Skin epidermis (tissue), 12 donors: ENCODE data around the gene PDGFRB.

Experiments
- H3K27ac ChIP-seq, 21 experiments: fragments of 200-600 bp; sonication (generic) in 11 of 21; one replicate each; pipeline ENCODE4 v1.5.0; 2020; ENCODE audit warnings: mild to moderate bottlenecking in 3 of 21, inconsistent platforms in 2 of 21, moderate library complexity in 2 of 21
- H3K4me3 ChIP-seq, 7 experiments: fragments of 200-600 bp; sonication (generic) in 2 of 7; one replicate each; pipeline ENCODE4 v1.5.0; 2020; ENCODE audit warnings: inconsistent platforms in 2 of 7, mild to moderate bottlenecking in 2 of 7, moderate library complexity in 1 of 7

PDGFRB gene

GRCh38 chr5:150136305-150137167, 19.1 kb downstream of the PDGFRB start:
- Histone ChIP-seq H3K27ac (peak overlapping the region in 13 of 21 experiments; percentile 4 to 89 (median 32)), H3K4me3 (no peak overlapping the region)

GRCh38 chr5:150135557-150136304, 19.9 kb downstream of the PDGFRB start:
- Histone ChIP-seq H3K4me3 (no peak overlapping the region), H3K27ac (peak overlapping the region in 10 of 21 experiments; percentile 9 to 65 (median 40))

- Histone ChIP-seq H3K4me3 (no peak overlapping the region), H3K27ac (peak overlapping the region in 1 of 21 experiments; percentile 17)
Measured at GRCh38 chr5:150134198-150134588, 21.5 kb downstream of the PDGFRB start.

- Histone ChIP-seq H3K4me3 (no peak overlapping the region), H3K27ac (peak overlapping the region in 1 of 21 experiments; percentile 21)
Measured at GRCh38 chr5:150133581-150134197, 22.0 kb downstream of the PDGFRB start.

- Histone ChIP-seq H3K4me3 (no peak overlapping the region), H3K27ac (peak overlapping the region in 4 of 21 experiments; percentile 24 to 65 (median 46))
Measured at GRCh38 chr5:150132740-150133139, 22.9 kb downstream of the PDGFRB start.

GRCh38 chr5:150131978-150132694, 23.5 kb downstream of the PDGFRB start:
- H3K27ac ChIP-seq: peak overlapping the region in 5 of 21 experiments; percentile 10 to 65 (median 24)
- H3K4me3 ChIP-seq: no peak overlapping the region

- H3K27ac ChIP-seq: peak overlapping the region in 5 of 21 experiments; percentile 7 to 25 (median 23)
- no peak overlapping the region for H3K4me3 ChIP-seq
Measured at GRCh38 chr5:150131461-150131860, 24.2 kb downstream of the PDGFRB start.

- peak overlapping the region in 2 of 21 experiments; percentile 14 to 25 for H3K27ac ChIP-seq
Measured at GRCh38 chr5:150130493-150130922, 25.1 kb downstream of the PDGFRB start.

GRCh38 chr5:150129813-150130492, 25.7 kb downstream of the PDGFRB start:
- peak overlapping the region in 4 of 21 experiments; percentile 8 to 39 (median 26) for H3K27ac ChIP-seq
- peak overlapping the region in 1 of 7 experiments; percentile 10 for H3K4me3 ChIP-seq

More at GRCh38 chr5:150130493-150130922, 25.1 kb downstream of the PDGFRB start:
- no peak overlapping the region for H3K4me3 ChIP-seq

GRCh38 chr5:150129454-150129812, 26.2 kb downstream of the PDGFRB start:
- Histone ChIP-seq H3K27ac (peak overlapping the region in 2 of 21 experiments; percentile 8 to 39), H3K4me3 (no peak overlapping the region)

GRCh38 chr5:150126921-150127265, 28.8 kb downstream of the PDGFRB start:
- H3K4me3 ChIP-seq: no peak overlapping the region
- H3K27ac ChIP-seq: peak overlapping the region in 1 of 21 experiments; percentile 21

GRCh38 chr5:150126199-150126920, 29.3 kb downstream of the PDGFRB start:
- H3K27ac ChIP-seq: no peak overlapping the region

GRCh38 chr5:150125334-150125733, 30.3 kb downstream of the PDGFRB start:
- Histone ChIP-seq H3K4me3 (no peak overlapping the region), H3K27ac (peak overlapping the region in 1 of 21 experiments; percentile 41)

More at GRCh38 chr5:150126199-150126920, 29.3 kb downstream of the PDGFRB start:
- H3K4me3 ChIP-seq: no peak overlapping the region

GRCh38 chr5:150124596-150124995, 31.0 kb downstream of the PDGFRB start:
- Histone ChIP-seq H3K27ac (peak overlapping the region in 3 of 21 experiments; percentile 4 to 44 (median 38)), H3K4me3 (no peak overlapping the region)

GRCh38 chr5:150124111-150124557, 31.5 kb downstream of the PDGFRB start:
- Histone ChIP-seq H3K27ac (peak overlapping the region in 5 of 21 experiments; percentile 4 to 49 (median 38)), H3K4me3 (no peak overlapping the region)

GRCh38 chr5:150123542-150123941, 32.1 kb downstream of the PDGFRB start:
- H3K27ac ChIP-seq: peak overlapping the region in 2 of 21 experiments; percentile 23 to 49
- H3K4me3 ChIP-seq: no peak overlapping the region

- no peak overlapping the region for H3K4me3 ChIP-seq
- peak overlapping the region in 2 of 21 experiments; percentile 10 to 28 for H3K27ac ChIP-seq
Measured at GRCh38 chr5:150122536-150123481, 32.8 kb downstream of the PDGFRB start.
